ENCODE measurements around the gene RPS6KA2.

Gene RPS6KA2

DNA sequence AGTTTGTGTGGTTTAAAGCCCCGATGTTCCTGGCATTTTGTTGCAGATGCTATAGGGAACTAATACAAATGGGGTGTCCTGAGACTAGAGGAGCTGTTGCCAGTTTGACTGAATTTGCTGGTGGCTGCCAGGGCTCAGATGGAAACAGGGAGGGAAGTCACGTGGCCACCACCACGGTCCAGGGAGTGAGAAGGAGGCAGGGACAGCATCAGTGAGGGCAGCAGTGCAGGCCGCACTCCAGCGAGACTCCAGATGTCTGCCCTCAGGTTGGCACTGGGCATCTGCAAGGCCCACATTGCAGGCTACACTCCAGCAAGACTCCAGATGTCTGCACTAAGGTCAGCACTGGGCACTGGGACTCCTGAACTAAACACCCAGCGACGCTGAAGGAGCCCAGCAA, 126.8 kb downstream of the RPS6KA2 start:
- DNase-seq (ENCODE audit: extremely low spot score): no peak
- TF ChIP-seq BHLHE40 (IDR thresholded peaks at IDR 0.05; ENCODE audit: borderline replicate concordance): no peak
- TF ChIP-seq ZNF384 (IDR thresholded peaks at IDR 0.05): no peak
- no peak for TF ChIP-seq TARDBP (IDR thresholded peaks at IDR 0.05)
- TF ChIP-seq LEF1 (IDR thresholded peaks at IDR 0.05; ENCODE audit: borderline replicate concordance): no peak
- TF ChIP-seq FOXA1 (IDR thresholded peaks at IDR 0.05): no peak
- no peak for TF ChIP-seq CTBP1 (IDR thresholded peaks at IDR 0.05; ENCODE audit: borderline replicate concordance)
- TF ChIP-seq SP1 (IDR thresholded peaks at IDR 0.05): no peak
- no peak for TF ChIP-seq FOXK2 (IDR thresholded peaks at IDR 0.05)
- TF ChIP-seq, protein P1, sequence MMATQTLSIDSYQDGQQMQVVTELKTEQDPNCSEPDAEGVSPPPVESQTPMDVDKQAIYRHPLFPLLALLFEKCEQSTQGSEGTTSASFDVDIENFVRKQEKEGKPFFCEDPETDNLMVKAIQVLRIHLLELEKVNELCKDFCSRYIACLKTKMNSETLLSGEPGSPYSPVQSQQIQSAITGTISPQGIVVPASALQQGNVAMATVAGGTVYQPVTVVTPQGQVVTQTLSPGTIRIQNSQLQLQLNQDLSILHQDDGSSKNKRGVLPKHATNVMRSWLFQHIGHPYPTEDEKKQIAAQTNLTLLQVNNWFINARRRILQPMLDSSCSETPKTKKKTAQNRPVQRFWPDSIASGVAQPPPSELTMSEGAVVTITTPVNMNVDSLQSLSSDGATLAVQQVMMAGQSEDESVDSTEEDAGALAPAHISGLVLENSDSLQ (IDR thresholded peaks at IDR 0.05): no peak
- TF ChIP-seq HDGF (IDR thresholded peaks at IDR 0.05; ENCODE audit: borderline replicate concordance): no peak
- ChIA-PET POLR2A (no interaction called here), CTCF (no interaction called here)

DNA sequence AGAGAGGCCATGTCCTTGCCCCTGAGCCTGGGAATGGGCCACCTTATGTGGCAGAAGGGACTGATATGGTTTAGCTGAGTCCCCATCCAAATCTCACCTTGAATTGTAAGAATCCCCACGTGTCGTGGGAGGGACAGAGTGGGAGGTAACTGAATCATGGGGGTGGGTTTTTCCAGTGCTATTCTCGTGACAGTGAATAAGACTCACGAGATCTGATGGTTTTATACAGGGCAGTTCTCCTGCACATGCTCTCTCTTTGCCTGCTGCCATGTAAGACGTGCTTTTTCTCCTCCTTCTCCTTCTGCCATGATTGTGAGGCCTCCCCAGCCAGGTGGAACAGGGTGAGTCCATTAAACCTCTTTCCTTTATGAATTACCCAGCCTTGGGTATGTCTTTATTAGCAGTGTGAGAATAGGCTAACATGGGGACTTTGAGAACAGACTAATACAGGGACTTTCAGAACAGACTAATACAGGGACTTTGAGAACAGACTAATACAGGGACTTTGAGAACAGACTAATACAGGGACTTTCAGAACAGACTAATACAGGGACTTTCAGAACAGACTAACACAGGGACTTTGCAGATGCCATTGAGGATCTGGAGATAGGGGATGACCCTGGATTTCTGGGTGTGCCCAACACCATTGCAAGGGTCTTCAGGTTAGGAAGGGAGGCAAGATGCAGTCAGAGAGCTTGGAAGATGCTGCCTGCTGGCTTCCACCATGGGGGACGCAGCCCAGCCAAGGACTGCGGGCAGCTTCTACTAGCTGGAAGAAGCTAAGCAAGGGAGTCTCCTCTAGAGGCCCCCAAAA, 127.5 kb downstream of the RPS6KA2 start:
- DNase-seq (ENCODE audit: extremely low spot score): no peak
- no peak for TF ChIP-seq CTBP1 (IDR thresholded peaks at IDR 0.05; ENCODE audit: borderline replicate concordance)
- no peak for TF ChIP-seq LEF1 (IDR thresholded peaks at IDR 0.05; ENCODE audit: borderline replicate concordance)
- TF ChIP-seq SUZ12 (IDR thresholded peaks at IDR 0.05): no peak
- POLR2A ChIA-PET: no interaction called here
- CTCF ChIA-PET: no interaction called here

DNA sequence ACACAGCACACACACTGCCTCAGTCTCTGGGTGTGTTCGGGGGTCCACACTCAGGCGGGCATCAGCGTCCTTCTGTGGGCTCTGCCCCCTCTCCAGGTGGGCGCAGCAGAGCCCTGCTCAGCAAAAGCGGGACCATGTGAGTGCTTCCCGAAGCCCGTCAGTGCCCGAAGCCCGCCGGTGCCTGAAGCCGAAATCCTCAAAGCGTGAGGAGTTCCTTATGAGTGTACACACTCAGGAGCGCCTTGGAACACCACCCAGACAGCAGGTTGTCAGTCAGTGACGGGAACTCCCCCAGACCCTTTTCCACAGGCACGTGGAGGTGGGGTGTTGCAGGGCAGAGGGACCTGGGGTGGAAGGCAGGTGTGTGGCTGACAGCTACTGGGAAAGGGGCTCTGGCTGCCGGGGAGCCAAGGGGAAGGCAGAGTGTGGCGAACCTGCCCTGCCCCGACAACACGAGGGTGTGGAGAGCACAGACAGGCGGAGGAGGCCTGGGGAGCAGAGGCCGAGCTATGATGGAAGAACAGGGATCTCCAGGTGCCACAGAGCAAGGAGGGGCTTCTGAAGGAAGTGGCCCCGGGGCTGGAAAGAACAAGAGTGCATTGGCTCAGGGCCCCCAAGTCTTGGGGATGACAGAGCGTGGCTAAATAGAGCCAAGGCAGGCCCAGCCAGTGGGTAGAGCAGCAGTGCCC, 128.2 kb downstream of the RPS6KA2 start:
- no peak for DNase-seq (ENCODE audit: extremely low spot score)
- CTCF ChIA-PET: no interaction called here
- POLR2A ChIA-PET: no interaction called here
- TF ChIP-seq ARNT (IDR thresholded peaks at IDR 0.05): no peak
- no peak for TF ChIP-seq ZNF384 (IDR thresholded peaks at IDR 0.05)
- TF ChIP-seq HDGF (IDR thresholded peaks at IDR 0.05; ENCODE audit: borderline replicate concordance): no peak
- no peak for TF ChIP-seq FOXM1 (IDR thresholded peaks at IDR 0.05; ENCODE audit: borderline replicate concordance)
- no peak for TF ChIP-seq FOXA1 (IDR thresholded peaks at IDR 0.05)
- TF ChIP-seq LEF1 (IDR thresholded peaks at IDR 0.05; ENCODE audit: borderline replicate concordance): no peak

DNA sequence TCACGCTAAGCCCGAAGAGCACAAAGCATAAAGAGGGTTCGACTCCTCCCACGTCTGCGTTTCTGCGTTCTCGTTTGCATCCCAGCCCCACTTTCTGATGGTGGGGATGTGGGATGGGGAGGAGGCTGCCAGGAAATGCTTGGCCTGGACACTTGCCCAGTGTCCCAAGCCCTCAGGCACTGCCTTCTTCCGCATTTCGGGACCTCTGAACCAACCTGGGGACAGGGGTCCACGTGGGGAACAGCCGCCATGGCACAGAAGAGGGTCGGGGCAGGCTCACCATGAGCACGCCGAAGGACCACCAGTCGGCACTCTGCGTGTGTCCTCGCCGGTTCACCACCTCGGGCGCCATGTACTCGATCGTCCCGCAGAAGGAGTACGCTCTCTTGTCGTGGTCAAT, 128.8 kb downstream of the RPS6KA2 start:
- ChIA-PET POLR2A (no interaction called here), CTCF (no interaction called here)
- DNase-seq (ENCODE audit: extremely low spot score): no peak
- TF ChIP-seq TARDBP (IDR thresholded peaks at IDR 0.05) (no peak), HDGF (IDR thresholded peaks at IDR 0.05; ENCODE audit: borderline replicate concordance) (no peak), L3MBTL2 (conservative IDR thresholded peaks at IDR 0.05) (no peak), FOXM1 (IDR thresholded peaks at IDR 0.05; ENCODE audit: borderline replicate concordance) (no peak), ZNF384 (IDR thresholded peaks at IDR 0.05) (no peak), FOXA1 (IDR thresholded peaks at IDR 0.05) (no peak), ELF4 (IDR thresholded peaks at IDR 0.05) (no peak), BHLHE40 (IDR thresholded peaks at IDR 0.05; ENCODE audit: borderline replicate concordance) (no peak), SUZ12 (IDR thresholded peaks at IDR 0.05) (no peak), ARNT (IDR thresholded peaks at IDR 0.05) (no peak), FOXK2 (IDR thresholded peaks at IDR 0.05) (no peak)
- TF ChIP-seq, protein P1 (IDR thresholded peaks at IDR 0.05): no peak

DNA sequence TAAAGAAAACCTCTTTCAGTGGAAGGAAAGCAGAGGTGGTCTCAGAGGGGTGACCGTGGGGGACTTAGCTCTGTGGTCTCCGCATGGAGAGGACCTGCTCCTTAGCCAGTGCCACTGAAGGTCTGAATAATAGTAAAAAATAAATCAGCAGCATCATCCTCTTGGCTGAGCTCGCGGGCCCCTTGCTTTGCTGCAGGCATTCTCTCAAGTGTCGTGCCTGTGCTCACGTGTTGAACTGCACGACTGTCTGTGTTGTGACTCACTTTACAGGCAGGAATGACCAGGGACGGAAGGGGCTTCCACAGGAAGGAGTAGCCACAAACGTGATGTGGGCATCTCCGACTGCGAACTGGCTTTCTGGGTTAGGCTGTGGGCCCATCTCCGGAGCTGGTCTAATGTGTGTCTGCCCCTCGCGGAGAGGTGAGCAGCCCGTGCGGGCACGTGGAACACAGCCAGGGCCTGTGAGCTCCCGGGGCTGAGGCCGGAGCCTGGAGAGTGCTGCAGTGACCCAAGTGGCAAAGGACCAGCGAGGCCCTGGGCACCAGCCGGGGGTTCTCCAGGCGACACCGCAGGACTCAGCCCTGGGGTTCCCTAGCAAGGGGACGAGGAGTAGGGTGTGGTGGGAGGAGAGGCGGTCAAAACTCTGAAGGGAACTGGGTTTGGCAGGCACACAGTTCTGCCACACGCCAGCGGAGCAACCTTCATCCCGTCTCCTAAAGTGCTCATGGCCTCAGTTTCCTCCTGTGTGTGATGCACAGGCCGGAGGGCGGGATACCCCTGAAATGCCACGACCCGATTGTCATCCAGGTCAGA, 129.8 kb downstream of the RPS6KA2 start:
- no peak for TF ChIP-seq HDGF (IDR thresholded peaks at IDR 0.05; ENCODE audit: borderline replicate concordance)
- no peak for TF ChIP-seq CTBP1 (IDR thresholded peaks at IDR 0.05; ENCODE audit: borderline replicate concordance)
- TF ChIP-seq ARNT (IDR thresholded peaks at IDR 0.05): no peak
- TF ChIP-seq FOXM1 (IDR thresholded peaks at IDR 0.05; ENCODE audit: borderline replicate concordance): no peak
- TF ChIP-seq NFRKB (IDR thresholded peaks at IDR 0.05): no peak
- TF ChIP-seq, protein P1 (IDR thresholded peaks at IDR 0.05): no peak
- no peak for TF ChIP-seq BHLHE40 (IDR thresholded peaks at IDR 0.05; ENCODE audit: borderline replicate concordance)
- TF ChIP-seq TARDBP (IDR thresholded peaks at IDR 0.05): no peak
- CTCF ChIA-PET: interaction anchor here (0.5 kb wide), 1 partner anchor 18 kb away, joined by 3 read pairs; no protein-coding TSS in a partner anchor
- POLR2A ChIA-PET: no interaction called here

DNA sequence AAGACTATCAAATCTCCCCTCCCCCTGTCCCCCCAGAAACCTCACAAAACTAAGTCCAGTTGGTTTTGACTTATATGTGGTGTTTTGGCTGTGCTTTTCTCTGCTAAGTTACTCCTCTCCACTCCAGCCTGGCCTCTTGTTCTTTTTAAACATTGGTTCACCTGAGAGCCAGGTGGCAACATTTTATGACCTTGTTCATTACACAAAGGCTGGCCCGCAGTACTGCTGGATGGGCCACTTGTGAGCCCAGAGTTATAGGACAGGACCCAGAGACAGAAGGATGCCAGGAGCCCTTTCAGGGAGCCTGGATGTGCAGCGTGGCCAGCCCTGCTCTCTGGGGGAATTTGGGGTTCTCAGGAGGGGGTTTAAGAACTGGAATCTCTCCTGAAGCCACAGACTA, 130.6 kb downstream of the RPS6KA2 start:
- TF ChIP-seq FOXA1 (IDR thresholded peaks at IDR 0.05) (no peak), ZNF384 (IDR thresholded peaks at IDR 0.05) (no peak), CTBP1 (IDR thresholded peaks at IDR 0.05; ENCODE audit: borderline replicate concordance) (no peak)
- ChIA-PET POLR2A (no interaction called here), CTCF (no interaction called here)

More for the DNA sequence above, 129.8 kb downstream of the RPS6KA2 start:
- no peak for DNase-seq (ENCODE audit: extremely low spot score)

More for the DNA sequence above, 130.6 kb downstream of the RPS6KA2 start:
- no peak for DNase-seq (ENCODE audit: extremely low spot score)
